K562 (cell line): ENCODE results near the gene GOLGA6D. TPM values are rescaled to one million over a fixed set of nuclear protein-coding genes. Genes with fewer than 3 reads are reported as not detected.
"Not testable (repeated sequence)": the region's sequence is repeated elsewhere in the genome, so short reads cannot be mapped to it uniquely, and the experiment has no call there.

Experiments
- ATAC-seq: fragments of 200-7000 bp; cut with Tn5 transposase; 3 replicates; pipeline ENCODE4 v1.9.1; 2020; ENCODE audit warnings: moderate library complexity
- BruUV-seq: library from RNA; stranded (reverse); fragments of 400-500 nt; replicated peaks from 2 replicates; lab custom pipeline; 2021; lab: Mats Ljungman, UMichigan
- CTCF ChIA-PET: fragments of 300-600 bp; formaldehyde crosslinking; extraction: SDS; loops from one replicate; lab custom pipeline; 2021; ENCODE audit warnings: low intra/inter-chr PET ratio; lab: Yijun Ruan, JAX
- POLR2A ChIA-PET: fragments of 300-600, 350-650 bp; sonication (Branson Sonifier 250); formaldehyde crosslinking; extraction: SDS; loops from one replicate; lab custom pipeline; 2021; ENCODE audit warnings: antibody characterized with exemption, inconsistent platforms; lab: Yijun Ruan, JAX
- DNase-seq, 4 experiments: peaks; one replicate each; pipeline versions ENCODE4 v3.0.0 to v3.0.0-alpha.2; 2011 to 2018; ENCODE audit warnings: low spot score in 3 of 4, mixed read lengths in 3 of 4; ENCODE audit errors: extremely low read depth in 1 of 4
- FAIRE-seq: peaks from 2 replicates; lab custom pipeline; 2011; peaks lifted over from hg19 to GRCh38; lab: Jason Lieb, UNC
- H2AFZ ChIP-seq: 2 replicates; pipeline ENCODE4 v1.6.0; 2011; ENCODE audit warnings: low read depth, low read length, control low read depth, inconsistent platforms
- H3K27ac ChIP-seq: fragments of 200-600 bp; 3 replicates; pipeline ENCODE4 v1.8.0; 2011; ENCODE audit warnings: low read depth, mild to moderate bottlenecking, control low read depth, inconsistent platforms, low read length, moderate library complexity, mixed read lengths; ENCODE audit errors: extremely low read depth
- H3K27me3 ChIP-seq, 2 experiments: fragments of 300-600 bp in 1 of 2; 2 replicates in 1 of 2; 3 replicates in 1 of 2; pipeline versions ENCODE4 v1.6.0 to v1.8.0; 2011; ENCODE audit warnings: inconsistent platforms in 2 of 2, low read length in 2 of 2, mild to moderate bottlenecking in 1 of 2, mixed read lengths in 1 of 2, moderate library complexity in 1 of 2; ENCODE audit not compliant: control insufficient read depth in 2 of 2, insufficient read depth in 2 of 2
- H3K36me3 ChIP-seq: fragments of 300-600 bp; 3 replicates; pipeline ENCODE4 v1.8.0; 2011; ENCODE audit warnings: mild to moderate bottlenecking, low read length, inconsistent platforms; ENCODE audit not compliant: control insufficient read depth, insufficient read depth
- H3K4me1 ChIP-seq, 2 experiments: fragments of 200-600 bp in 1 of 2; replicated peaks in 1 of 2; 2 replicates in 1 of 2; 3 replicates in 1 of 2; pipeline versions ENCODE4 v1.5.1 to v1.8.0; 2011; ENCODE audit warnings: inconsistent platforms in 2 of 2, low read length in 2 of 2, mild to moderate bottlenecking in 1 of 2, mixed read lengths in 1 of 2, moderate library complexity in 1 of 2; ENCODE audit not compliant: control insufficient read depth in 2 of 2, insufficient read depth in 2 of 2
- H3K4me2 ChIP-seq: 2 replicates; pipeline ENCODE4 v1.6.1; 2011; ENCODE audit warnings: low read length, control low read depth, inconsistent platforms, mixed read lengths; ENCODE audit not compliant: insufficient read depth
- H3K4me3 ChIP-seq: fragments of 200-600 bp; sonication (generic), shearing (Covaris generic); 2 replicates; pipeline ENCODE4 v1.5.1; 2016; ENCODE audit warnings: control low read depth, inconsistent platforms
- H3K79me2 ChIP-seq: fragments of 200-600 bp; 3 replicates; pipeline ENCODE4 v1.8.0; 2011; ENCODE audit warnings: low read length, inconsistent platforms; ENCODE audit not compliant: control insufficient read depth, insufficient read depth
- H3K9ac ChIP-seq, 2 experiments: 2 replicates each; pipeline versions ENCODE4 v1.6.0 to v1.6.1; 2011; ENCODE audit warnings: low read depth in 2 of 2, low read length in 2 of 2, control low read depth in 1 of 2, inconsistent platforms in 1 of 2, mild to moderate bottlenecking in 1 of 2, mixed read lengths in 1 of 2; ENCODE audit not compliant: insufficient read depth in 1 of 2
- H3K9me1 ChIP-seq: one replicate; pipeline ENCODE4 v1.6.0; 2011; ENCODE audit warnings: inconsistent platforms, mild to moderate bottlenecking, low read length, moderate library complexity; ENCODE audit not compliant: control insufficient read depth, insufficient read depth
- H3K9me3 ChIP-seq: replicated peaks from 2 replicates; pipeline ENCODE4 v1.5.1; 2011; ENCODE audit warnings: low read depth, low read length, inconsistent platforms; ENCODE audit not compliant: control insufficient read depth, insufficient read depth
- H4K20me1 ChIP-seq: replicated peaks from 2 replicates; pipeline ENCODE4 v1.6.1; 2011; ENCODE audit warnings: low read length, inconsistent platforms, mixed read lengths; ENCODE audit not compliant: control insufficient read depth, insufficient read depth
- WGBS: fragments of 100-300 bp; shearing (Covaris generic); methylation state at CpG from one replicate; pipeline ENCODE4 v1.1.6; 2016; ENCODE audit warnings: low coverage, mixed read lengths; ENCODE audit not compliant: insufficient coverage; ENCODE audit errors: missing lambda C conversion rate; 5-methylcytosine and 5-hydroxymethylcytosine counted together
- in situ Hi-C: fragments of 300-500 bp; cut with MboI; formaldehyde crosslinking; loops from 4 replicates; pipeline ENCODE4 v1.15.0; 2018; ENCODE audit warnings: inconsistent platforms, mixed read lengths
- intact Hi-C: fragments of 100-400 bp; cut with micrococcal nuclease; formaldehyde crosslinking; loops from 2 replicates; pipeline ENCODE4 v1.14.2; 2022
- polyA plus RNA-seq, 8 experiments: library from polyadenylated mRNA; depleted of rRNA in 4 of 8; stranded (reverse) in 5 of 8; unstranded in 3 of 8; fragments of >200 nt; fragmentation: Nextera tagmentation in 2 of 8; fragmentation: Illumina TruSeq in 1 of 8; extraction: Ambion mirVana in 2 of 8; extraction: Trizol in 1 of 8; gene quantifications; 2 replicates each; pipeline versions ENCODE4 v1.2.1 to v1.2.3, GENCODE V29; 2011 to 2014; ENCODE audit warnings: inconsistent platforms in 1 of 8, missing spikeins in 1 of 8
- total RNA-seq, 7 experiments: library from RNA; depleted of rRNA in 6 of 7; stranded (reverse); fragments of >200 nt in 6 of 7; fragmentation: Illumina TruSeq in 2 of 7; extraction: Trizol in 2 of 7; gene quantifications; 2 replicates each; pipeline versions ENCODE4 v1.2.1 to v1.2.3, GENCODE V29; 2011 to 2021; ENCODE audit warnings: low replicate concordance in 1 of 7

The GOLGA6D gene
- total and polyA plus RNA-seq, 9 of the 15 experiments (the other 6 are each of a cell fraction or from before 2014, with no cell fraction given), result not detected

- H3K27ac ChIP-seq, DNase-seq, H3K9me1 ChIP-seq, H3K4me1 ChIP-seq, ATAC-seq, intact Hi-C loops, H3K9ac ChIP-seq, H3K36me3 ChIP-seq, CTCF ChIA-PET, H3K9me3 ChIP-seq, H3K4me3 ChIP-seq, H3K27me3 ChIP-seq, H2AFZ ChIP-seq, FAIRE-seq, H3K4me2 ChIP-seq, BruUV-seq, H4K20me1 ChIP-seq, in situ Hi-C loops, H3K79me2 ChIP-seq, POLR2A ChIA-PET: not testable (repeated sequence)
- 0% methylated on average over 6 of the region's 16 CpGs for WGBS
Measured at GRCh38 chr15:75258620-75259343, 23.9 kb upstream of the GOLGA6D start.

GRCh38 chr15:75259873-75260272, 22.8 kb upstream of the GOLGA6D start:
- FAIRE-seq, H3K4me1 ChIP-seq, H3K4me3 ChIP-seq, H3K36me3 ChIP-seq, ATAC-seq, in situ Hi-C loops, H3K9me3 ChIP-seq, H3K27me3 ChIP-seq, H3K79me2 ChIP-seq, H3K9ac ChIP-seq, H3K9me1 ChIP-seq, CTCF ChIA-PET, intact Hi-C loops, H4K20me1 ChIP-seq, H3K27ac ChIP-seq, POLR2A ChIA-PET, H3K4me2 ChIP-seq, H2AFZ ChIP-seq, DNase-seq, BruUV-seq: not testable (repeated sequence)
- WGBS, result no CpG with 5 or more reads among the region's 3 CpGs

- in situ Hi-C loops, H3K27ac ChIP-seq, H3K4me2 ChIP-seq, POLR2A ChIA-PET, DNase-seq, H3K9me3 ChIP-seq, H2AFZ ChIP-seq, H3K9ac ChIP-seq, H3K9me1 ChIP-seq, intact Hi-C loops, FAIRE-seq, H3K27me3 ChIP-seq, H3K4me1 ChIP-seq, H4K20me1 ChIP-seq, BruUV-seq, ATAC-seq, H3K4me3 ChIP-seq, H3K36me3 ChIP-seq, H3K79me2 ChIP-seq: not testable (repeated sequence)
- WGBS, result 43% methylated on average over 1 of the region's 8 CpGs
- CTCF ChIA-PET, result interaction anchor here (0.6 kb wide), 1 partner anchor 561 kb away, joined by 3 read pairs; no protein-coding TSS in a partner anchor
Measured at GRCh38 chr15:75273751-75274359, 8.8 kb upstream of the GOLGA6D start.
